Lower leg skin (tissue), 3 donors: ENCODE measurements around the gene ZNF385A.

Experiments used
- POLR2A ChIP-seq, 2 donors: fragments of 450-650 bp; IDR thresholded peaks; one replicate each; pipeline ENCODE4 v1.6.1; 2016 to 2017; ENCODE audit warnings: antibody characterized with exemption in 2 of 2, mild to moderate bottlenecking in 1 of 2, moderate library complexity in 1 of 2
- TF ChIP-seq, protein P1 (sequence below), 3 donors: fragments of 450-650 bp; IDR thresholded peaks; one replicate each; pipeline ENCODE4 v1.5.1; 2016; ENCODE audit warnings: antibody characterized with exemption in 3 of 3, mild to moderate bottlenecking in 3 of 3, moderate library complexity in 2 of 3

DNA sequence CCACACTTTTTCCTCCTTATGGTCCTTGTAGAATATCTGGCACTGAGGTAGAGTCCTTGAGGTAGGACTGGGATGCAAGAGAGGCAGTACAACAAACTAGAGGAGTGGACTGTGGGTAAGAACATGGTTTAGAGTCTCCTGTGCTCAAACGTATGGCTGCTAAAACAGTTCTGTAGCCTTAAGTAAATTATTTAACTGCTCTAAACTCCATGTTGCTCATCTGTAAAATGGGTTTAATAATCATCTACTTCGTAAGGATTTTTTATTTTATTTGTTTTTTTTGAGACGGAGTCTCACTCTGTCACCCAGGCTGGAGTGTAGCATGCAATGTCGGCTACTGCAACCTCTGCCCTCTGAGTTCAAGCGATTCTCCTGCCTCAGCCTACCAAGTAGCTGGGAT is 63.2 kb downstream of the ZNF385A start:
- TF ChIP-seq, protein P1, sequence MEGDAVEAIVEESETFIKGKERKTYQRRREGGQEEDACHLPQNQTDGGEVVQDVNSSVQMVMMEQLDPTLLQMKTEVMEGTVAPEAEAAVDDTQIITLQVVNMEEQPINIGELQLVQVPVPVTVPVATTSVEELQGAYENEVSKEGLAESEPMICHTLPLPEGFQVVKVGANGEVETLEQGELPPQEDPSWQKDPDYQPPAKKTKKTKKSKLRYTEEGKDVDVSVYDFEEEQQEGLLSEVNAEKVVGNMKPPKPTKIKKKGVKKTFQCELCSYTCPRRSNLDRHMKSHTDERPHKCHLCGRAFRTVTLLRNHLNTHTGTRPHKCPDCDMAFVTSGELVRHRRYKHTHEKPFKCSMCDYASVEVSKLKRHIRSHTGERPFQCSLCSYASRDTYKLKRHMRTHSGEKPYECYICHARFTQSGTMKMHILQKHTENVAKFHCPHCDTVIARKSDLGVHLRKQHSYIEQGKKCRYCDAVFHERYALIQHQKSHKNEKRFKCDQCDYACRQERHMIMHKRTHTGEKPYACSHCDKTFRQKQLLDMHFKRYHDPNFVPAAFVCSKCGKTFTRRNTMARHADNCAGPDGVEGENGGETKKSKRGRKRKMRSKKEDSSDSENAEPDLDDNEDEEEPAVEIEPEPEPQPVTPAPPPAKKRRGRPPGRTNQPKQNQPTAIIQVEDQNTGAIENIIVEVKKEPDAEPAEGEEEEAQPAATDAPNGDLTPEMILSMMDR (IDR thresholded peaks at IDR 0.05), result no peak
- TF ChIP-seq POLR2A (IDR thresholded peaks at IDR 0.05), result no peak
